Ureter (tissue), 1 donor: ENCODE results near the gene YY2. TPM values are rescaled to one million over a fixed set of nuclear protein-coding genes. Genes with fewer than 3 reads are reported as not detected.
"Not testable (repeated sequence)": the region's sequence is repeated elsewhere in the genome, so short reads cannot be mapped to it uniquely, and the experiment has no call there.

Source experiments
- DNase-seq: peaks from one replicate; pipeline ENCODE4 v3.0.0-alpha.2; 2020; ENCODE audit warnings: low spot score
- total RNA-seq: library from RNA; stranded (reverse); gene quantifications from one replicate; pipeline ENCODE4 v1.2.4, GENCODE V29; 2023
- donor health status: DM: yes; HTN: yes; CAD: no.

The YY2 gene
- 3.1 TPM for total RNA-seq

DNA sequence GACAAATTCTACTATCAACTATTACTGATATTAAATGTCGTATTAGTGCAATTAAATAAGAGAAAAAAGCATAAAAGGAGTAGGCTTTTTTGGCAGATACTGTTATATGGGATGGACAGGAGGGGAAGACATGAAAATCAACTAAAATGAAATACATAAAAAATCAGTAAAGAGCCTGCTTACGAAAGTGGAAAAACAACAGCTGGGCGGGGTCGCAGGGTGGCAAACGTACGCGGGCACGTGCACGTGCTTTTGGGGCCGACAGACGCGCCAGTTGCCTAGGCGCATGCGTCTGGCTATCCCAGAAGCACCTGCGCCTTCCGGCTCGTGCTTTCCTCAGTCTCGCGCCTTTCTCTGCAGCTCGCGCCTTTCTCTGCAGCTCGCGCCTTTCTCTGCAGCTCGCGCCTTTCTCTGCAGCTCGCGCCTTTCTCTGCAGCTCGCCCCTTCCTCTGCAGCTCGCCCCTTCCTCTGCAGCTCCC is at the start of gene YY2:
Gene YY2, plus strand, starts transcription at position 51 of the 479 bp plus-strand sequence. CDS start 498 bp downstream, outside the sequence.
- DNase-seq: no peak

DNA sequence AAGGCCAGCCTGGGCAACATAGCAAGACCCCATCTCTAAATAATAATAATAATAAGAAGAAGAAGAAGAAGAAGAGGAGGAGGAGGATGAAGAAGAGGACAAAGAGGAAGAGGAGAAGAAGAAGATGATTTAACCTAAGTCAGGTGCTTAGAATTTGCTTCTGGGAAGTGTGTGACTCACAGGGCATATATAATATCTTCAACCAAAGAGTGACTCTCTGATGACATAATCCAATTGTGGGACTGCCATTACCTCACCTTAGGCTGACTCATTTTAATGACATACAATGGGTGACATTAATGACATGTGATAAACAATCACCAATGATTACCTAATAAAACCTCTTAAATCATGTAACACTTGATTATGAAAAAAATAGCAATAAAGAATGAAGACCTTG is 49.1 kb upstream of the YY2 start:
- no peak for DNase-seq

DNA sequence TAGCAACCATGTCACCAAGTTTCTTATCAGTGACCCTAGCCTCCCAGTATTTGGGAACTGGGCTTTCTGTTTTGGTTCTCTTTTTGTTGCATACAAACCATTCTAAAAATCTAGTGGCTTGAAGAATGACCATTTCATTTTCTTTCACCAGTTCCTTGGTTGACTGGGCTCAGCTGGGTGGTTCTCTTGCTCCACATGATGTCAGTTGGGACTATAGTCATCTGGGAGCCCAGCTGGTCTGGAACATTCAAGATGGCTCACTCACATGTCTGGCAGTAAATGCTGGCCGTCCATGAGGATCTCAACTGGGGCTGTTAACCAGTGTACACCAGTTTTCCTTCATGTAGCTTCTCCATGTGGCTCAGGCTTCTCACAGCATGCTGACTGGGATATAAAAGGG is 44.0 kb upstream of the YY2 start:
- no peak for DNase-seq

DNA sequence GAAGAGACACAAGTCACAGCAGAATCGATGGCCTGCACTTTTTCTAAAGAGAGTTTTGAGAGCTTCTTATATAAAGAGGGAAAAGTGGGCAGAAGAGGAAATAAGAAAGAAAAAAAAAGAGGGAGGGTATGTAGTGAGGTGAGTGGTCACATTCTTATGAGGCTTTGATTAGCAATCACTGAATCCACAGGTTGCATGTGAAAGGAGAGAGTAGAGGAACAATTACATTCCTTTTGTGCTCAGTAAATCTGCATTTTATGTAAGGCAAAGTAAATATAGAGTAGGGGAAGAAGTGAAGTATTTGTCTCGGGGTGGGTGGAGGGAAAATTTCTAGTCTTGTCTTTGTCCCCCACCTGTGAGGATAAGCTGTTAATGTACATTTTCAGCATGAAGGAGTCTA is 43.2 kb upstream of the YY2 start:
- DNase-seq: no peak

DNA sequence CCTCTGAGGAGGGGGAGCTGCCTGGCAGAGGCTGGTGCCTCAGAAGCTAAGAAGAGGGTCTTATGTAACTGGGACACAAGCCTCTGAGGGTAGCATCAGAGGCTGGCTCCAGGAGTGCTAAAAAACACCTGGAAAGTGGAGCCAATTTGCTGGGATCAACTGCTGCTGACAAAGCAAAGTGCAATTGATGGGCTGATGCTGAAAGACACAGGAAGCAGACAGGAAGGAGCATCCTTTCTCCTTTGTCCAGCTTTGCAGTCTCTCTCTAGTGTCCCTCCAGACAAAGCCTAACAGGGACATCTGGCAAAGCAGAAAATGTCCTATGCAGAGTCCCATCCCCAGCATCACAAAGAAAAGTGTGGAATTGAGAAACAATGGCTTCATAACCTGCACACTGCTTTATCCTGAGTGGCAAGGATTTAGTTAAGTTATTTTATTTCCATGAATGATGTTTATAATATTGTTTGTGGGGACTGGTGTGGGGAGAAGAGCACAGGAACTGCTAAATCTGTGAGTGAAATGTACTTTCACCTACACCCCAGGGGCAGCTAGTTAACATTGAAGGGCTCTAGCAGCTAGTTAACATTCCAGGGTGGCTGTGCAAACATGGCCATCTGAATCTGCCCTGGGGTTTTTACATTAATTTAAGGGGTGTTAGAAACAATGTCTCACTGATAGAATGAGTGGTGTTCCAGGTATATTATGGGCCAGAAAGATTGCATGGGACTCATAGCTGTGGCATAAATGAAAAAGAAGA is 42.0 kb upstream of the YY2 start:
- no peak for DNase-seq

DNA sequence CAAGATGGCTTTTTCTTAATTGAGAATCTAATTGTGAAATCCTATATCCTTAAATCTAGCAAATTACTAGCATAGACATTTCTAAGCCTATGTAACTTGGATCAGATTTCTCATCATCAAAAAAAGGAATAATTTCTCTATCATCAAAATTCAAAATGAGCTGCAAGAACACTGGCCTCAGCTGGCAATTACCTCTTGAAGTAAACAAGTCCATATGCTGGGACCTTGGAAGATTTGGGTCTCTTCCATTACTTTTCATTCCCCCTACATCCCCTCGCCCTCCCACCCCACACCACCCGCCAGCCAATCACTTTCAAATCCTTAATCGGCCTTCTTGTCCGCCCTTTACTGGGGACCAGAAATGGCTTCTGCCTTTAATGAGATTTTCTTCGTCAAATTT is 39.7 kb upstream of the YY2 start:
- DNase-seq: no peak

DNA sequence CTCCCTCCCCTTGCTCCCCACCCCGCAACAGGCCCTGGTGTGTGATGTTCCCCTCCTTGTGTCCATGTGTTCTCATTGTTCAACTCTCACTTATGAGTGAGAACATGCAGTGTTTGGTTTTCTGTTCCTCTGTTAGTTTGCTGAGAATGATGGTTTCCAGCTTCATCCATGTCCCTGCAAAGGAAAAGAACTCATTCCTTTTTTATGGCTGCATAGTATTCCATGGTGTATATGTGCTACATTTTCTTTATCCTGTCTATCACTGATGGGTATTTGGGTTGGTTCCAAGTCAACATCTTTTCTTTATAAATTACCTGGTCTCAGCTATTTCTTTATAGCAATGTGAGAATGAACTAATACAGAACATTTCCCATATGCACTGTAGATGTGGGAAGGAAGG is 35.6 kb upstream of the YY2 start:
- DNase-seq: not testable (repeated sequence)

DNA sequence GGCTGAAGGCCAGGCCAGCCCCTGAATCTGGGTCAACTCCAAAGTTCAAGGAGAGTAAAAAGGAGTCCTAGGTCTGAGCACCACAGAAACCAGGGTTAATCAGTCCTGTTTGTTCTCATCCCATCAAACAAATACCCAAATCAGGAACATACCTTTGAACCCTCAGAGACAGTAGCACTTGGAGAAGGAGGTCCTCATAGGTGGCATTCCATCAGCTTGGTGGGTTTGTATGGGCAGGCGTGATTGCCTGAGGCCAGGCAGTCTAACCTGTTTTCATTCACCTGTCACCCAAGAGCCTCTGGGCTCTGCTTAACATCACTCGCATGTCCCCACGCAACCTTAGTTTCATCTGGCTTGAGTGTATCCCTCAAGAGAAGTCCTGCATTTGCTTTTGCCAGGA is 33.9 kb upstream of the YY2 start:
- DNase-seq: no peak

DNA sequence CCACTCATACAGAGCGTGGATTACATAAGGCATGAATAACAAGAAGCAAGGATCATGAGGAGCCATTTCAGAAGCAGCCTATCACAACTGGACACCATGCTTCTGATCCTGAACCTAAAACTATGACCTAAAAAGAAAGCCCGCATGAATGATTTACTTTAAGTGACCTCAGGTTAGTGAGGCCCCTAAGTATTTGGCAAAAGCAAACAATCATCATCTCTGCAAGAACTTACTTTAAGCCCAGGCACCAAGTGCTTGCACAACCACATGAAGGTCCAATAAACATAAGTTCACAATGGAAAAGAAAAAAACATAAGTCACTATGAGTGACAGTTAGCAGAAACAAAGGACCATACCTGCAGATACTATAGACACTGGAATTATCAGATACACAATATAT is 24.3 kb upstream of the YY2 start:
- DNase-seq: no peak

DNA sequence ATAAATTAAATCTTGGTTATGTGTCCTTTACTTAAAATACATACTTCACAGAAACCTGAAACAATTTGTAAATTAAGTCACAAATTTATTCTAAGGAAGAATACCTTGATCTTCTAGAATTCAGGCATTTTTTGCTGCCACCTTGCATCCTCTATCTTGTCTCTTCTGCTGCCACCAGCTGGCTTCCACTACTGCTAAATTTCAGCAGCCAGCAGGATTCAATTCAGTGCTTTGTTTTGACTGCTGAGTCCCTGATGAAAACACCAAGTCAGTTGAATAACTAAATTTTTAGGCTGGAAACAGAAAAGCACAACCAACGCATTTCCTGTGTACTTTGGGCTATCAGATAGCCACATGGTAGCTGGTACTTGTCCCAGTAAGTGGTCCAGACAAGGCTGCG is 18.7 kb upstream of the YY2 start:
- no peak for DNase-seq

DNA sequence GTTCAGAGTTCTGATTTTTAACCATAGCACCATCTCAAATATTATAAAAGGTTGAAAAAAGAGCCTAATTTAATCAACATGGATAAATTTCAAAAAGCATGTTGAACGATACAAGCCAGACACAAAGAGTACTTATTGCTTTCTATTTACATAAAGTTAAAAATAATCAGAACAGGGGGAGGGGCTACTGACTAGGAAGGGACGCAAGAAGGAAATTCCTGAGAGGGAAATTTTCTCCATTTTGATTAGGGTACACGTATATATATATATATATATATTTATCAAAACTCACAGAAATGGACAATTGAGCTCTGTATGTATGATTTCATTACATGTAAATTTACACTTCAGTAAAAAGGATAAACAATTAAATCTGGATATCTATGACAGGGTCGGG is 16.9 kb upstream of the YY2 start:
- no peak for DNase-seq

DNA sequence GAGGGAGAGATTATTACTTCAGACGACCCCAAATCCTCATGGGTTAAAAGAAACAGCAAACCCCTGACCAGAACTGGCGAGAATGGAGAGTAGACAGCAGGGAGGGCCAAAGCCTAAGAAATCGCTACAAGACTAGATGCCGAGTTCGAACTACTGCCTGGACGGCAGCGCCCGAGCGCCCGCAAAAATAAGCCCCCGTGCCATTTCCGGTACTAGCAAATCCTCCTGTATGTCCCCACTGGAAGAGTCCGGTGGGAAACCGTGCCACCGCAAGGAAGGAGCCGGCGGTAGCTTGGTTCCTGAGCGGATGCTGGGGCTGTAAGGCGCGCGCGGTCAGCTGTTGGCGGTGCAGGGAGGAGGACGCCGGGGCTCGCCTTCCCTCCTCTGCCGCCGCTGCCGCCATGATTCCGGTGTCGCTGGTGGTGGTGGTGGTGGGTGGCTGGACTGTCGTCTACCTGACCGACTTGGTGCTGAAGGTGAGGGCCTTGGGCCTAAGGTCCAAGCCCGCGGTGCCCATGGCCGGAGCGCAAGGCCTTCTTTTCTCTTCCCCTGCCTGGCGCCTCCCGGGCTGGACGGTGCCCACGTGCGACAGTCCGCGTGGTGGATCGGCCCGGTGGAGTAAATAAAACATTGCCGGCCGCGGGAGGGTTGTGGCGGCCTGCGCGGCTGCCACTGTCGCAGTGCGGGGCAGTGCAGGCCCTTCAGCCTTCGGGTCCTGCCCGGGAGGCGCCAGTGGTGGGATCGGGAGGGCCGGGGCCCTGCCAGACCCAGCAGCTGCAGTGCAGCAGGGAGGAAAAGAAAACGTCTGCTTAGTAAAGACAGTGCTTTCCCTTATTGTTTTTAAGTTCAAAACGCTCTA is 16.2 kb upstream of the YY2 start, which contains the start of gene MBTPS2:
Gene MBTPS2, plus strand, starts transcription at position 284 of the 859 bp plus-strand sequence. Its CDS starts 118 bp downstream, at position 402.
- DNase-seq: peak; percentile 87

DNA sequence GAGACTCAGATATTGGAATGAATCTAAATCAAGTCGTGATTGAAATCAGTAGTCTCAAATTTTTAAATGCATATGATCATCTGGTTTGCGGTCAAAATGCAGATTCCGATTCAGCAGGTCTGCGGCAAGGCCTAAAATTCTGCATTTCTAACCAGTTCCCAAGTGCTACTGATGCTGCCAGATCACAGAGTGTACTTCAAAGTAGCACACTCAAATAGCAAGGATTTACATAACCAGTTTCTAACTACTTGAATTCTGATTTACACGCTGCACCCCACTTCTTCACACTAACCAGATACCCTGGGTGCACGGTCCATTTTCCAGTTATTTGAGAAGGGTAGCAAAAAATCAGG is 15.6 kb upstream of the YY2 start:
- no peak for DNase-seq

DNA sequence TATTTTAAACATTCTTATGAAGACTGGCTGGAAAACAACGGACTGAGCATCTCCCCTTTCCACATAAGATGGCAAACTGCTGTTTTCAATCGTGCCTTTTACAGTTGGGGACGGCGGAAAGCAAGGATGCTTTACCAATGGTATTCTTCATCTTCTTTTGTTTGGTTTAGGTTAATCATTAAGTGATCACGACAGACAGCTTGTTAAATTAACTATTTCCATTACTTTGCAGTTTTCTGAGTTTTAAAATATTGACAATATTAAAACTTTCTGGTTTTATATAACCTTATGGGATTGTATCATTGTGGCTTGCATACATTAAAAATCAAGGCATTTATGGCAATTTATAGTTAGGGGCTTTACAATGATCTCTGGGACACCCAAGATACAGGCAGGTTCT is 12.6 kb upstream of the YY2 start:
- DNase-seq: no peak

DNA sequence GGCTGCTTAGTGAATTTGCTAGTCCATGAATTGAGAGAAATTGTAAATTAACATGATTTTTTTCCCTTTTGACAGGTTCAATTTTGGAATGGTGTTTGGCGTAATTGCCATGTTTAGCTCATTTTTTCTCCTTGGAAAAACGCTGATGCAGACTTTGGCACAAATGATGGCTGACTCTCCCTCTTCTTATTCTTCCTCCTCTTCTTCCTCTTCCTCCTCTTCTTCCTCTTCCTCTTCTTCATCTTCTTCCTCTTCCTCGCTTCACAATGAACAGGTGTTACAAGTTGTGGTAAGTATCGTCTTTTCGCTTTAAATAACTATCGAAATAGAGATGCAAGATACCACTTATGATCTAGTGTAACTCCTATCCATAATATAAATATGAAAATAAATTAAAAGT is 10.7 kb upstream of the YY2 start:
- DNase-seq: no peak

DNA sequence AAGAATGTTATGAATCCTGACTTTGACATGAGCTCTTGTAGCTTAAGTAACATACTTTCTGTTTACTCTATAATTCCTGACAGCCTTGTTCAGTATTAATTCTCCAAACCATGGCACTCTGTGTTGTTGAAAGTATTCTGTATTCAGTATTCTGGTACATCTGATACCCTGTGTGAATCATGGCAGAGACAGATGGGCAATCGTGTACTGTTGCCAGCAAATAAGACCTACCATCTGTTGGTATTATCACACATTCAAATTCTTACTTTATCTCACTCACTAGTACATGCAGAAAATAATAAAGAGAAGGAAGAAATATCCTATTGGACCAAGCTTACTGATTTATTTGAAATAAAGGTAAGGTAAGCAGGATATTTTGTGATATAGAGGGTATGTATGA is 8.4 kb upstream of the YY2 start:
- no peak for DNase-seq

DNA sequence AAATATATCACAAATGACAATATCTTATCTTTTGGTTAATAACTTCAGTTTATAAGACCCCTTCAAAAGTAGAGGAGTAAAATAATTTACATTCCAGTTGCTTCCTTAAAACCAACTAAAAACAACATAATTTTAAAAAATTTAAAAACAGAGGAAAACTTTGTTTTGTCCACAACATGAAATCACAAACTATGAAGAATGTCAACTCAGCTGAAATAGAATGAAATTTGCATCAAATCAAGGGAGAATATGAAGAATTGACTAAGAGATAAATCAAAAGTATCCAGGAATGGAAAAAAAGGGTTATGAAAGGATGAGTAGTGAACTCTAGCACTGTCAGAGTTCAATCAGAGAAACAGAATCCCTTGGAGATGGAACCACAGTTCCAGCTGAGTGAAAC is 2.2 kb upstream of the YY2 start:
- no peak for DNase-seq

DNA sequence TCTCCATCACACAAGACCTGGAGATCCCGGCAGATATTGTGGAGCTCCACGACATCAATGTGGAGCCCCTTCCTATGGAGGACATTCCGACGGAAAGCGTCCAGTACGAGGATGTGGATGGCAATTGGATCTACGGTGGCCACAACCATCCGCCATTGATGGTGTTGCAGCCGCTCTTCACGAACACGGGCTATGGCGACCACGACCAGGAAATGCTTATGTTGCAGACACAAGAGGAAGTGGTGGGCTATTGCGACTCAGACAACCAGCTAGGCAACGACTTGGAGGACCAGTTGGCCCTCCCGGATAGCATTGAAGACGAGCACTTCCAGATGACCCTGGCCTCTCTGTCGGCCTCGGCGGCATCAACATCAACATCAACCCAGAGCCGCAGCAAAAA is 717 bp downstream of the YY2 start:
- no peak for DNase-seq

DNA sequence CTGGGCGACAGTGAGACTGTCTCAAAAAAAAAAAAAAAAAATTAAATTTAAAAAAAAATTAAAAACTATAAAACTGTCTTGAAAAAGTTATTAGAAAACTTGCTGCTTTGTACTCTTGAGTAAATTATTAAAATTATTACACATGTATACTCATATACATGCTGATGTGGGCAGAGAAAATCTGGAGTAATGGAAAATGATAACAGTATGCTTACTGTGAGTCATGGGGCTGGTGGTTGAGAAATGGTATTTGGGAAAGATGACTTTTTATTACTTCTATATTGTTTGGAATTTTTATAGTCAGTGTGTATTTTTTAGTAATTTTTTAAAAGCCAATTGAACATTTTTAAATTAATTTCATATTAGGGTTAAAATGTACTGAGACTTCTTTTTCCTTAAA is 7.5 kb downstream of the YY2 start:
- no peak for DNase-seq

DNA sequence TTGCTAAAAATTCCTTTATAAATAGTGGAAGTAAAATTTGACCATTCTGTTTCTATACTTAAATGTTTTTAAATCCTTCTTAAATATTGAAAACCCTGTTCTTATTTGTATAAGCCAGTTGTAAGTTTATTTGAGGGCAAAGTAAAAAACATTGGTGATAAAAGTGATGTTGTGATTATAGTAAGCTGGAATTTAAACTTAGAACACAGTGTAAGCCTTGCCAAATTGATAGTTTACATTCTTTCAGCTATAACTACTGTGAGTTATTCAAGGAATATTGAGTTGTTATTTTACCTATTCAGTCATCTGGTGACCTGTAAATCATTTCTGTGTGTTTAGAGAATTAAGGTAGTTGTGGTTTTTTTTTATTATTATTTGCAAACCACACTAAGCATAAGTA is 9.6 kb downstream of the YY2 start:
- DNase-seq: no peak

DNA sequence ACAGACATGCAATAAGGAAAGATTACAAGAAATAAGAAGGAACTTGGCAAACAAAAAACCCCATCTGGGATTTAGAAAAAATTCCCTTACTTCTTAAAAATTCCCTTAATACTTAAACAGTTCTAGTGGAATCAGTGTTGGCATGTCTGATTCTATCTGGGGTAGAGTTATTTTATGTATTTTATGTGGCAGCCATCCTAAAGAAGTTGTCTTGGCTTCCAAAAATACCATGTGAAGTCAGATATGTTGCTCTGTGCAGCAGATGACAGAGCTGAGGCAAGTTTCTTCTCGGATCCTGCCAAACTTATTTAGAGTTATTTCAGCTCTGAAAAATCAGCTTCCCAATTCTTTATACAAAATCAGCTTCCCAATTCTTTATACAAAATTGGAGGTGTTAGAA is 14.7 kb downstream of the YY2 start:
- no peak for DNase-seq

DNA sequence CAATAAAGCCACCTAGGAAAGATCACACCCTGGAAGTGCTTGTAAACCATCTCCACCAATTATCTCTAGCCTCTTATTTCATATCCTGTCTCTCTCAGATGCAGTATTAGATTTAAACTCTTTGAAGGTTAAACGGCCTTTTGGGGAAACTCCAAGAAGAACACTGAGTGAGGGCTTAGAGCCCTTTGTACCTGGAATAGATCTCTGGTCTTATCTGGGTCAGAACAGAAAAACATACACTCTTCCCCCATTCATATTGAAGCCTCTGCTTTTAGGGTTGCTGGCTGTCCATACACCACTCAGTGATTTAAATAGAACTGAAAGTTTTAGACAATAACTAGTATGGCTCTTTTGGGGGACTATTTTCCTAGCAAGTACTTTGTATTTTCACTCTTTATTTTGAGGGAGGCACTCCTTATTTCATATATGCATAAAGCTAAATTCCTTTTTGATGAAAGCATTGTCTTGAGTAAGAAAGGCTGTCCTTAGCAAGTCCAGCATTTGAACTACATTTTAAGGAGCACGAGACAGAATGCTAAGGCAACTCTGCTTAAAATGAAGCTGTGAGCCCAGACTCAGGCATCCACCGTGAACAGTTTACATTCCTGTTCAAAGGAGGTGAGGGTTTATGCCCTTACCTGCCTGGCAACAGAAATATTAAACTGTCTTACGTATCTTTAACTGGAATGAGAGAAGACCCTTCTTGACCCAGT is 17.4 kb downstream of the YY2 start:
- DNase-seq: no peak
